Stimulated activated CD4-positive, alpha-beta T cell treated with anti-CD3 and anti-CD28 coated beads, Interleukin-12 subunit alpha, Interleukin-12 subunit beta, amount 100 ng/mL, for 24 hours (primary cell): ENCODE measurements around the gene PHLPP1.

Experiments
- DNase-seq, 2 experiments: peaks; one replicate each; pipeline ENCODE4 v3.0.0-alpha.2; 2020; ENCODE audit warnings: low read depth in 2 of 2

Gene PHLPP1

DNA sequence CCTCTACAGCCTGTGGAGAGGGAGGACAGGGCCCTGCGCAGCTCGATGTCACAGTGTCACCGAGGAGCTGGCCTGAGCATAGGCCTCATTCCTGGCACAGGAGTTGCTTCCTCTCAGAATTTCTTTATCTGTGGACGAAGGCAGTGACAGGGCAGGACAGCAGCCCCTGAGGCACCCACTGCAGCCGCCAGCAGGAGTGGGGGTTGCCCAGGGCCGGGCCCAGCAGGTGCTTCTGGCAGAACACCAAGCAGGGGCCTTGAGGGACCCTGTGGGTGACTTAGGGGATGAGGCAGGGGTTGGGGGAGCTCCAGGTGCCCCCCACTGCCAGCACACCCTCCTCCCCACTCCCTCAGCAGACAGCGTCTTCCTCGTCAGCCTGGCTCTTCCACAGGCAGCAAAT is 290.0 kb downstream of the PHLPP1 start:
- DNase-seq, result no peak

DNA sequence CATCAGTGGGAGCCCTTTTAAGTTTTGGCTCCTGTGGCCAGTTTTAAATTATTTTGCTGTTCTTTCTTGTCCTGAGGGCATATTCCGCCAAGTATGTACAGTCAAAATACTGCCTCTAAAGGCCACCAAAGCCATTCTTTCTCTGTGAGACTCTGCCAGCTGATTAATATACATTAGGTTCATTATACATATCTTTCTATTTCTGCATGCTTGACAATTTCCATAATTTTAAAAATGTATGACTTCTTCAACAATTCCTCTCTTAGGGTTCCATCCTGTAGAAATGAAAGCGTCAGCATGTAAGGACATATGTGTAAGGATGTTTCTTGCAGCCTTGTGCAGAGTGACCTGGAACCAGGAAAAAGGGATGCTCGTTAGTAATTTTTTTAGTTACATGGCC is 291.9 kb downstream of the PHLPP1 start:
- DNase-seq, result no peak

DNA sequence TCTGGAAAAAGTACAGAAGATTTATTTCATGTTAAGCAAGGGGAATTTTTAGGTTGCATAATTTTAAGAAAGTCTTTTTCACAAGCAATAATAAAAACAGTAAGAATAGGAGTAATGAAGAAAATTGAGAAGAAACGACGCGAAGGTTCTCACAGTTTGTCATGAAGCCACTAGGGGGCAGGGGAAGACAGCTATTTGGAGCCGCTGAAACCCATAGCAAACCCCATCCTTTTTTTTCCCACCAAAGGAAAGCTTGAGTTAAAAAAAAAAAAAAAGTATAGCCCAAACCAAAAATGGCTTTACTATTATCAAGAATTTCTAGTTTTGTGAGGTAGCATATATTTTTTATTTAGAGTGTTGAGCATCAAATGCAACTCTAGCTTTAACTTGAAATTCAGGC is 300.9 kb downstream of the PHLPP1 start:
- DNase-seq, result peak; percentile 15 to 33

DNA sequence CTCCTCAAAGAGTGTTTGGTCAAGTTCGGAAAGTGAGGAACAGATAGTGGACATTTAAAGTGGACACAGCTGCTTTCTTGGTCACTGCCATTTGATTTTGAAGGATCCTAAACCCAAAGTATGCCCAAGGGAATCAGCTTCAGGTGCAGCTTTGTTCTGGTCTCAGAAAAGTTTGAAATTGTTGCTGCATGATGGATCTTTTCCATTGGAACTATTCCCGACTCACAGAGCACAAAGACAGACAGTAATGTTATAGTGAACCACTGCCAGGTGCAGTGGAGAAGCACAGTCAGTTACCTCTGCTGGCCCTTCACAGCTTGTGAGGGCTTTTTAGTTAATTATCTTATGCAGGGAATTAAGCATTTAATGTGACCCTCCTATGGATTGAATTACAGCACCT is 301.7 kb downstream of the PHLPP1 start:
- no peak for DNase-seq

DNA sequence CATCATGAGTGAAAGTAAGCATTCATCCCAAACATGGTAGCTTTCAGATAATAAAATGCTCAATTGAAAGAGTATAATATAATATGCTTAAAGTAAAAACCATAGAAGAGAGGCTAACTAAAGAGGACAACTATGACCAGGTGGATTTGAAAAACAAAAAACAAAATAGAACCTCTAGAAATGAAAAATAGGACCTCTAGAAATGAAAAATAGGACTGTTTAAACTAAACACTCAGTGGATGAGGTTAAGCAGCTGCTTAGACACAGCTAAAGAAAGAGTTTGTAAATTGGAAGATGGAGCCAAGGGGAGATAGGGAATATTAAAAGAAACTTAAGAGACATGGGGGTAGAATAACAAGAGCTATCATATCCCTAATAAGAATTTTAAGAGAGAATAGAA is 302.6 kb downstream of the PHLPP1 start:
- no peak for DNase-seq

DNA sequence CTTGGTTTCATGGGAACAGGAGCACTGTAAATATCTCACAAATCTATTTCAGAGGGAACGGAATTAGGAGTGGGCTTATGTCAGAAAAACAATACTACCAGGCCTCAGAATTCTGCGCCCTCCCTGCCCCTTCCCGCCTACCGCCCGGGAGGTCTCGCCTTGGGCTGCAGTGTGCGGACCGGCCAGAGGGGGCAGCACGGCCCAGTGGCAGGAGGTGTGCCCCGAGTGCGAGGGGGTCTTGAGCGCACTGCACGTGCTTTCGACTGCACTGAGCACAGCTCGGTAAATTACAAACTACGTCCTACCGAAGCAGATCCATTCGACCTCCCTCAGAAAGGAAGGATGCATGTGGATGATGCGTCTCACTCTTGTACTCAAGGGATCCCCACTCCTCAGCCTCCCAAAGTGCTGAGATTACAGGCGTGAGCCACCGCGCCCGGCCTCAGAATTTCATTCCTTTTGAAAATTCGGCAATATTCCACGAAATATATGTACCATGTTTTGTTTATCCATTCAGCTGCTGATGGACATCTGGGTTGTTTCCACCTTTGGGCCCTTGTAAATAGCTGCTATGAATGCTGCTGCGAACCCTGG is 307.2 kb downstream of the PHLPP1 start:
- DNase-seq, result no peak

DNA sequence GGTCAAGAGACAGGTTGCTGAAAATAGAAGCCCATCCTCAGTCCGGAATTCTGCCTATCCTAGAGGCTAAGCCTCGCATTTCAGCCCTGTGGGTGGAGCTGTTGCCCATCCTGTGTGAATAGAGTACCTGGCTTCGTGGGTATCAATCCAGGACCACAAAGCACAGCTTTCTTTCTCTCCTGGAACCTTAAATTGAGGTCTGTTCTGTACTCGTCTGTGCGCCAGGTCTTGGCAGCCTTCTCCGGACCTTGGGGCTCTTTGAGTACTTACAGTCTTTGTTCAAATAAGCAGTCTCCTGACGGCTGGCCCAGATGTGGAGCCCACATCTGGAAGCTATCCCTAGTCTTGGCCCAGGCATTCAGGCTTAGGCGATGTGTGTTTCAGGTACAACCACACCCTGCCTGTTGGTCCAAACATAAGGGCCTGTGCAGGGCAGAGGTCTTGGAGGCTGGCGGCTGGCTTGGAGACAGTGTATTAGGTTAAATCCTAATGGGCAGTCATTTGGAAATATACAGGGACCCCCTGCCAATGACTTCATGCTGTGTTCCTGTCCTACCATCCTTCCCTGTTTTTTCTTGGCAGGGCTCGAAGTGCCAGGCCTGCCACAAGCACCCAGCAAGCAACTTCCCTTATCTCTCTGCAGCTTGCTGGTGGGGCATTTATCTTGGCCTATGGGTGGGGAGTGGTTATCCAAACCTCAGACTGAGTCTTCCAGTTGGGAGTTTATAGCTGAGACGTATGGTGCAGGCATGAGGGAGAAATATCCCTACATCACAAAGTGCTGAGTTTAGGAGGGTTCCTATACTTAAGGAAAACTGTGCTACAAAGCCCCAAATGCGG is 310.1 kb downstream of the PHLPP1 start:
- DNase-seq, result no peak

DNA sequence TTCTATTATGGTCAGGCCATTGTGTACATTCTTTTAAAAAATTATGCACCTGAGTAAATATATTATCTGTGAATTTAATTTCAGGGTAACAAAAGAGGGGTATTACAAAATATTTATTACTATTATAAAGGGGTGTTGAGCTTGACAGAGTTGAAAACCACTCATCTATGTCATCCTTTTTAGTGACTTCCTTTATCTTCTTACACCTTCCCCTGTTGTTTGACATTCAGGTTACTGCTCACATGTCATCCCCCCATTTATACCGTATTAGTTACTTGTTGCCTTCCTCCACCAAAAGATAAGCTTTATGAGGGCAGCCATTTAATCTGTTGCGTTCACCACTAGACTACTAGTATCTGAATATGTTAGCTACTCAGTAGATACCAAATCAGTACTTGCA is 313.0 kb downstream of the PHLPP1 start:
- DNase-seq, result no peak
